Endodermal cell (in vitro differentiated cells): ENCODE data around the gene AXL. TPM values are rescaled to one million over a fixed set of nuclear protein-coding genes. Genes with fewer than 3 reads are reported as not detected.

Source experiments
- DNase-seq: peaks from one replicate; pipeline ENCODE4 v3.0.0-alpha.2; 2017
- H3K27ac ChIP-seq: 2 replicates; pipeline ENCODE4 v1.5.1; 2013; ENCODE audit warnings: mild to moderate bottlenecking, low read depth, low read length, moderate library complexity
- H3K27me3 ChIP-seq: 2 replicates; pipeline ENCODE4 v1.6.1; 2013; ENCODE audit warnings: mild to moderate bottlenecking, low read length, moderate library complexity; ENCODE audit not compliant: insufficient read depth, control insufficient read depth, poor library complexity, severe bottlenecking
- H3K36me3 ChIP-seq: 2 replicates; pipeline ENCODE4 v1.7.0; 2013; ENCODE audit warnings: mild to moderate bottlenecking, low read length, moderate library complexity; ENCODE audit not compliant: control insufficient read depth, insufficient read depth
- H3K4me1 ChIP-seq: one replicate; pipeline ENCODE4 v1.7.0; 2013; ENCODE audit warnings: low read length; ENCODE audit not compliant: control insufficient read depth, insufficient read depth
- H3K4me3 ChIP-seq: 2 replicates; pipeline ENCODE4 v1.5.1; 2013; ENCODE audit warnings: mild to moderate bottlenecking, low read length, moderate library complexity
- H3K9ac ChIP-seq: 2 replicates; pipeline ENCODE4 v1.6.1; 2013; ENCODE audit warnings: mild to moderate bottlenecking, low read length, moderate library complexity; ENCODE audit not compliant: poor library complexity, severe bottlenecking; ENCODE audit errors: extremely low read depth
- H3K9me3 ChIP-seq: 2 replicates; pipeline ENCODE4 v1.6.1; 2013; ENCODE audit warnings: mild to moderate bottlenecking, low read length, moderate library complexity; ENCODE audit not compliant: control insufficient read depth
- H3K27ac Mint-ChIP-seq: 2 replicates; pipeline ENCODE4 v1.8.0; 2020; ENCODE audit warnings: mixed read lengths
- H3K27me3 Mint-ChIP-seq: 2 replicates; pipeline ENCODE4 v1.8.0; 2021; ENCODE audit warnings: mild to moderate bottlenecking, mixed read lengths; ENCODE audit not compliant: insufficient read depth
- H3K36me3 Mint-ChIP-seq: 2 replicates; pipeline ENCODE4 v1.8.0; 2020; ENCODE audit warnings: low read depth, mixed read lengths
- H3K4me1 Mint-ChIP-seq: 2 replicates; pipeline ENCODE4 v1.8.0; 2020; ENCODE audit warnings: mixed read lengths
- H3K4me3 Mint-ChIP-seq: 2 replicates; pipeline ENCODE4 v1.8.0; 2020; ENCODE audit warnings: mild to moderate bottlenecking, moderate library complexity, mixed read lengths
- H3K9me3 Mint-ChIP-seq: 2 replicates; pipeline ENCODE4 v1.8.0; 2020; ENCODE audit warnings: mild to moderate bottlenecking, mixed read lengths
- WGBS, 2 experiments: methylation state at CpG; one replicate each; pipeline versions ENCODE4 v1.1.5 to v1.1.7; 2013; ENCODE audit warnings: missing lambda C conversion rate in 2 of 2, mixed read lengths in 1 of 2; ENCODE audit not compliant: insufficient coverage in 1 of 2, insufficient read length in 1 of 2; 5-methylcytosine and 5-hydroxymethylcytosine counted together
- total RNA-seq, 2 donors: library from RNA; stranded (reverse); fragmentation: NEBNext Ultra II Directional in 1 of 2; extraction: Animal tissue kit (Norgen Biotek cat#: 25700) in 1 of 2; gene quantifications; 2 replicates in 1 of 2; 3 replicates in 1 of 2; pipeline ENCODE4 v1.2.1, GENCODE V29; 2021
- TF ChIP-seq, protein P1 (sequence below): fragments of 200-600 bp; sonication (generic); conservative IDR thresholded peaks from 2 replicates; pipeline ENCODE4 v1.5.0; 2021; ENCODE audit warnings: antibody characterized with exemption, mild to moderate bottlenecking

Gene AXL
- total RNA-seq, 2 donors from 2014 or later: 10.9 to 14.1 TPM

DNA sequence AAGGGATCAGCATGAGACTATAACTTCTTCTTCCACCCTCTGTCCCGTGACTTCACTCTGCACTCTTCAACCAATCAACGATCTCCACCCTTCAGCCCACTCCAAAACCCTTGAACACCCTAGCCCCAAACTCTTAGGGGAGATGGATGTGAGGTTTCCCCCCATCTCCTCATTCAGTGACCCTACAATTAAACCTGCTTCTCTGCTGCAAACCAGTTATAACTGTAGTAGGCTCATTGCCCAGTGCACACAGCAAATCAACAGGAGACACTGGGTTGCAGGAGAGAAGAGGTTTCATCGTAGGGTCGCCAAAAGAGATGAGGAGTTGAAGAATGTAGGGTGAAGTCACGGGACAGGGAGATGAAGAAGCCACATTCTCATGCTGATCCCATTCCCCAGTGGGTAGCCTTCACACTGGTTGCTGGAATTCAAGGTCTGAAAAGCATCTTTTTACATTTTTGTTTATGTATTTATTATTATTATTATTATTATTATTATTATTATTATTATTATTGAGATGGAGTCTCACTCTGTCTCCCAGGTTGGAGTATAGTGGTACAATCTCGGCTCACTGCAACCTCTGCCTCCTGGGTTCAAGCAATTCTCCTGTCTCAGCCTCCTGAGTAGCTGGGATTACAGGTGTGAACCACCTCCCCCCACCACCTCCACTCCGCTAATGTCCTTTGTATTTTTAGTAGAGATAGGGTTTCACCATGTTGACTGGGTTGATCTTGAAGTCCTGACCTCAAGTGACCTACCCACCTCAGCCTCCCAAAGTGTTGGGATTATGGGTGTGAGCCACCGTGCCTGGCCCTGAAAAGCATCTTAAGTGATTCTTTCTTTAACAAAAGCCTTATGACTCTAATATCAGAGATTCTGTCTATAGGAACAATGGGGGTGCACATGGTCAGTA, 31.8 kb upstream of the AXL start:
- Histone ChIP-seq H3K9ac (no peak overlapping the region), H3K4me3 (no peak overlapping the region), H3K36me3 (no peaks in the 10 kb centered on the region), H3K4me1 (no peaks in the 10 kb centered on the region), H3K27ac (no peak overlapping the region), H3K9me3 (no peaks in the 10 kb centered on the region), H3K27me3 (no peaks in the 10 kb centered on the region)
- TF ChIP-seq, protein P1, sequence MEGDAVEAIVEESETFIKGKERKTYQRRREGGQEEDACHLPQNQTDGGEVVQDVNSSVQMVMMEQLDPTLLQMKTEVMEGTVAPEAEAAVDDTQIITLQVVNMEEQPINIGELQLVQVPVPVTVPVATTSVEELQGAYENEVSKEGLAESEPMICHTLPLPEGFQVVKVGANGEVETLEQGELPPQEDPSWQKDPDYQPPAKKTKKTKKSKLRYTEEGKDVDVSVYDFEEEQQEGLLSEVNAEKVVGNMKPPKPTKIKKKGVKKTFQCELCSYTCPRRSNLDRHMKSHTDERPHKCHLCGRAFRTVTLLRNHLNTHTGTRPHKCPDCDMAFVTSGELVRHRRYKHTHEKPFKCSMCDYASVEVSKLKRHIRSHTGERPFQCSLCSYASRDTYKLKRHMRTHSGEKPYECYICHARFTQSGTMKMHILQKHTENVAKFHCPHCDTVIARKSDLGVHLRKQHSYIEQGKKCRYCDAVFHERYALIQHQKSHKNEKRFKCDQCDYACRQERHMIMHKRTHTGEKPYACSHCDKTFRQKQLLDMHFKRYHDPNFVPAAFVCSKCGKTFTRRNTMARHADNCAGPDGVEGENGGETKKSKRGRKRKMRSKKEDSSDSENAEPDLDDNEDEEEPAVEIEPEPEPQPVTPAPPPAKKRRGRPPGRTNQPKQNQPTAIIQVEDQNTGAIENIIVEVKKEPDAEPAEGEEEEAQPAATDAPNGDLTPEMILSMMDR: no peak
- peaks cover 28% of the 10 kb centered on the region for H3K4me1 Mint-ChIP-seq
- peaks cover 2% of the 10 kb centered on the region for H3K27me3 Mint-ChIP-seq
- H3K36me3 Mint-ChIP-seq: no peaks in the 10 kb centered on the region
- peak overlapping the region; percentile 67 for H3K27ac Mint-ChIP-seq
- H3K9me3 Mint-ChIP-seq: no peaks in the 10 kb centered on the region
- DNase-seq: peak; percentile 80
- H3K4me3 Mint-ChIP-seq: no peak overlapping the region
- WGBS, 2 experiments: 51 to 56% methylated on average over 5 to 7 of the region's 8 CpGs

DNA sequence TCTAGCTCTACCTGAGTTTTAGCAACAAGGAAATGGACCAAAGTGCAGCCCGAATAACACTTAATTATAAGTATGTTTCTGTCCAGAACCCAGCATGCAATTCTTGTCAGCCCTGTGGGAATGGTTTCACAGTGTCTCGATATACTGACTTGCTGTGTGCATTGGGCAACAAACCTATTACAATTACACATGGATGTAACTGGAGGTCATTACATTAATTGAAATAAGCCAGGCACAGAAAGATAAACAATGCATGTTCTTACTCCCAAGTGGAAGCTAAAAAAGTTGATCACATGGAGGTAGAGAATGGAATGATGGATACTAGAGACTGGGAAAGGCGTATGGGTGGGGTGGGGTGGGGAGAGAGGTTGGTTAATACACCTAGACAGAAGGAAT, 31.1 kb upstream of the AXL start:
- H3K4me3 Mint-ChIP-seq: no peak overlapping the region
- Histone ChIP-seq H3K36me3 (no peaks in the 10 kb centered on the region), H3K27me3 (no peaks in the 10 kb centered on the region), H3K9ac (no peak overlapping the region), H3K9me3 (no peaks in the 10 kb centered on the region), H3K27ac (no peak overlapping the region), H3K4me1 (no peaks in the 10 kb centered on the region), H3K4me3 (no peak overlapping the region)
- no peak for DNase-seq
- 96 to 100% methylated on average over 3 of the region's 3 CpGs for WGBS, 2 experiments
- H3K27ac Mint-ChIP-seq: no peak overlapping the region
- H3K4me1 Mint-ChIP-seq: peaks cover 34% of the 10 kb centered on the region
- H3K36me3 Mint-ChIP-seq: no peaks in the 10 kb centered on the region
- TF ChIP-seq, protein P1: no peak
- H3K27me3 Mint-ChIP-seq: peaks cover 2% of the 10 kb centered on the region
- no peaks in the 10 kb centered on the region for H3K9me3 Mint-ChIP-seq

DNA sequence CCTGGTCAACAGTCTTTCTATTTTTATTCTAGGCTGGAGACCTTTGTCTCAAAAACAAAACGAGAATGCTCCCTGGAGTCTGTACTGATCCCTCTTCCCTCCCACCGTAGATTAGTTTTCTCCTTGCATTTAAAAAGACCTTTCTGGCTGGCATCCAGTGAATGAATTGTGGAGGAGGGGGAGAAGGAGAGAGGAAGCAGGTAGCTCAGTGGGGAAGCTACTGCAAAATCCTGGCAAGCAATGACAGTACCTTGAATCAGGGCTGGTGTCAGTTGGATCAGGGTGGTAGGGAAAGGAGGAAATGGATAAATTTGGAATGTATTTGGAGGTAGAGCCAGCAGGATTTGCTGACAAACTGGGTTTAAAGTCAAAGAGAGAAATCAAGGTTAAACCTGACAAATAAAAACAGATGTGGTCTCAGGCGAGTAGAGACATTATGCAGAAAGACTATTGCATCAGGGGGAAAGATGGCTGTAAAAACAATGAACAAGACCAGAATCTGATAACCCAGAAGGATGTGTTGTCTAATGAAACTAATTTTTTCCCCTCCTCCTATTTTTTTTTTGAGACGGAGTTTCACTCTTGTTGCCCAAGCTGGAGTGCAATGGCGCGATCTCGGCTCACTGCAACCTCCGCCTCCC, 29.5 kb upstream of the AXL start:
- TF ChIP-seq, protein P1: no peak
- no peaks in the 10 kb centered on the region for H3K36me3 ChIP-seq
- no peaks in the 10 kb centered on the region for H3K9me3 ChIP-seq
- peak; percentile 86 for DNase-seq
- H3K4me1 ChIP-seq: no peaks in the 10 kb centered on the region
- H3K27ac ChIP-seq: no peak overlapping the region
- Mint-ChIP-seq H3K27ac (peak overlapping the region; percentile 32), H3K9me3 (no peaks in the 10 kb centered on the region), H3K36me3 (no peaks in the 10 kb centered on the region), H3K4me1 (peaks cover 42% of the 10 kb centered on the region), H3K27me3 (peaks cover 2% of the 10 kb centered on the region), H3K4me3 (no peak overlapping the region)
- no peak overlapping the region for H3K9ac ChIP-seq
- H3K27me3 ChIP-seq: no peaks in the 10 kb centered on the region
- 63 to 68% methylated on average over 1 to 8 of the region's 8 CpGs for WGBS, 2 experiments
- no peak overlapping the region for H3K4me3 ChIP-seq
